Esophagus muscularis mucosa (tissue), 3 donors: ENCODE data around the gene DSCAML1.

Experiments
- POLR2AphosphoS5 ChIP-seq, 2 donors: sonication (generic); formaldehyde crosslinking; IDR thresholded peaks; one replicate each; pipeline ENCODE4 v1.6.1; 2017; ENCODE audit warnings: antibody characterized with exemption in 2 of 2
- TF ChIP-seq, protein P1 (sequence below), 3 experiments: fragments of 200-600 bp in 2 of 3; fragments of 450-650 bp in 1 of 3; sonication (generic) in 2 of 3; IDR thresholded peaks; one replicate each; pipeline ENCODE4 v1.5.1; 2017 to 2019; ENCODE audit warnings: antibody characterized with exemption in 3 of 3, mild to moderate bottlenecking in 2 of 3, moderate library complexity in 1 of 3

- TF ChIP-seq, protein P1, sequence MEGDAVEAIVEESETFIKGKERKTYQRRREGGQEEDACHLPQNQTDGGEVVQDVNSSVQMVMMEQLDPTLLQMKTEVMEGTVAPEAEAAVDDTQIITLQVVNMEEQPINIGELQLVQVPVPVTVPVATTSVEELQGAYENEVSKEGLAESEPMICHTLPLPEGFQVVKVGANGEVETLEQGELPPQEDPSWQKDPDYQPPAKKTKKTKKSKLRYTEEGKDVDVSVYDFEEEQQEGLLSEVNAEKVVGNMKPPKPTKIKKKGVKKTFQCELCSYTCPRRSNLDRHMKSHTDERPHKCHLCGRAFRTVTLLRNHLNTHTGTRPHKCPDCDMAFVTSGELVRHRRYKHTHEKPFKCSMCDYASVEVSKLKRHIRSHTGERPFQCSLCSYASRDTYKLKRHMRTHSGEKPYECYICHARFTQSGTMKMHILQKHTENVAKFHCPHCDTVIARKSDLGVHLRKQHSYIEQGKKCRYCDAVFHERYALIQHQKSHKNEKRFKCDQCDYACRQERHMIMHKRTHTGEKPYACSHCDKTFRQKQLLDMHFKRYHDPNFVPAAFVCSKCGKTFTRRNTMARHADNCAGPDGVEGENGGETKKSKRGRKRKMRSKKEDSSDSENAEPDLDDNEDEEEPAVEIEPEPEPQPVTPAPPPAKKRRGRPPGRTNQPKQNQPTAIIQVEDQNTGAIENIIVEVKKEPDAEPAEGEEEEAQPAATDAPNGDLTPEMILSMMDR (IDR thresholded peaks at IDR 0.05): no peak
- TF ChIP-seq POLR2AphosphoS5 (IDR thresholded peaks at IDR 0.05): no peak
These were observed 43.2 kb upstream of the DSCAML1 start for GRCh38 chr11:117839936-117840813.
